ENCODE results near the gene PNLIPRP1.

PNLIPRP1 gene

DNA sequence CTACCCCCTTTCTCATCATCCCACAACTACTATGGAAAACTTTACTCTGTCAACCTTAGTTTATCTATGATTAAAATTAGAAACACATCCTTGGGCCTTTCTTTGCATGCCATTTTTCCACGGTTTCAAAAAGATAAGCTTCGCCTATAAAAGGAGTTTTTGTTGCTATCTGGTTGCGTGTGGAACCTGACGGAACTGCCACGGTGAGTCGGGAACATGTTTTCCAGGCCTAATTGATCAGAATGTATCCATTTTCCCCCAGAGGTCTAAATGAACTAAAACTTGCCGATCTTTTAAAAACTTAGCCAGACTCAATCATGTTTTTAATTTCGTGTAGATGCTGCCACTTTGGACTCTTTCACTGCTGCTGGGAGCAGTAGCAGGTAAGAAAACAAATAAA lies 45.0 kb upstream of the PNLIPRP1 start, which contains the start of gene PNLIP:
Gene PNLIP (plus strand): TSS at position 176 of the 400 bp plus-strand sequence. CDS start 162 bp downstream, at position 338.
- Histone ChIP-seq H3K9ac (ENCODE audit: low read depth, low read length) (no peak within 1 kb of the TSS), H3K9me3 (ENCODE audit: insufficient read depth, low read length, severe bottlenecking) (no peaks in the 10 kb centered on the region), H3K27ac (ENCODE audit: low read length) (no peak within 1 kb of the TSS), H3K27me3 (ENCODE audit: insufficient read depth, low read length, poor library complexity) (no peaks in the 10 kb centered on the region), H3K4me3 (ENCODE audit: low read depth in 1 of 2, low read length in 2 of 2) (no peak within 1 kb of the TSS), H2AFZ (ENCODE audit: low read depth, low read length) (no peak within 1 kb of the TSS), H3K4me2 (ENCODE audit: insufficient read depth, low read length) (no peak within 1 kb of the TSS), H3K79me2 (ENCODE audit: insufficient read depth, low read length) (no peaks in the 10 kb centered on the region), H3K36me3 (ENCODE audit: insufficient read depth, low read length) (no peaks in the 10 kb centered on the region), H4K20me1 (ENCODE audit: insufficient read depth, low read length) (no peaks in the 10 kb centered on the region), H3K4me1 (ENCODE audit: insufficient read depth, low read length) (no peaks in the 10 kb centered on the region)
- DNase-seq (no peak), ATAC-seq (ENCODE audit: insufficient read depth, low read depth) (no peak)
- TF ChIP-seq, protein P1, sequence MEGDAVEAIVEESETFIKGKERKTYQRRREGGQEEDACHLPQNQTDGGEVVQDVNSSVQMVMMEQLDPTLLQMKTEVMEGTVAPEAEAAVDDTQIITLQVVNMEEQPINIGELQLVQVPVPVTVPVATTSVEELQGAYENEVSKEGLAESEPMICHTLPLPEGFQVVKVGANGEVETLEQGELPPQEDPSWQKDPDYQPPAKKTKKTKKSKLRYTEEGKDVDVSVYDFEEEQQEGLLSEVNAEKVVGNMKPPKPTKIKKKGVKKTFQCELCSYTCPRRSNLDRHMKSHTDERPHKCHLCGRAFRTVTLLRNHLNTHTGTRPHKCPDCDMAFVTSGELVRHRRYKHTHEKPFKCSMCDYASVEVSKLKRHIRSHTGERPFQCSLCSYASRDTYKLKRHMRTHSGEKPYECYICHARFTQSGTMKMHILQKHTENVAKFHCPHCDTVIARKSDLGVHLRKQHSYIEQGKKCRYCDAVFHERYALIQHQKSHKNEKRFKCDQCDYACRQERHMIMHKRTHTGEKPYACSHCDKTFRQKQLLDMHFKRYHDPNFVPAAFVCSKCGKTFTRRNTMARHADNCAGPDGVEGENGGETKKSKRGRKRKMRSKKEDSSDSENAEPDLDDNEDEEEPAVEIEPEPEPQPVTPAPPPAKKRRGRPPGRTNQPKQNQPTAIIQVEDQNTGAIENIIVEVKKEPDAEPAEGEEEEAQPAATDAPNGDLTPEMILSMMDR (IDR thresholded peaks at IDR 0.05; ENCODE audit: borderline replicate concordance, extremely low read depth, low read length, poor library complexity, severe bottlenecking): no peak
- no peak for TF ChIP-seq EZH2 (IDR thresholded peaks at IDR 0.05; ENCODE audit: borderline replicate concordance, low read depth, low read length, severe bottlenecking)

DNA sequence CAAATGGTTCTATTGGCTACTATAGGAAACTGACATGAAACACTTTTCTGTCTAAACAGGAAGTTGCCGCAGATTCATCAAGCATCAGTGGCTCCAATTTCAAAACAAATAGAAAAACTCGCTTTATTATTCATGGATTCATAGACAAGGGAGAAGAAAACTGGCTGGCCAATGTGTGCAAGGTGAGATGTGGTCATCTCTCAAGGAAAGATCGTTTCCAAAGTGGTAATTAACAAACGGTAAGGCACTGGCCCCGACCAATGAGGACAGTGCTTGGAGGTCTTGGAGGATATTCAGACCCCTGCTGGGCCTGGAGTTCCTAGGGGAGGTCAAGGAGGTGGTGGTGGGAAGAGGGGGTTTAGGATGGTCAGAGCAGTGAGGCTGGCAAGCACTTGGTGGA lies 42.5 kb upstream of the PNLIPRP1 start:
- H3K9me3 ChIP-seq (ENCODE audit: insufficient read depth, low read length, severe bottlenecking): no peaks in the 10 kb centered on the region
- DNase-seq (no peak), ATAC-seq (ENCODE audit: insufficient read depth, low read depth) (no peak)
- H3K27me3 ChIP-seq (ENCODE audit: insufficient read depth, low read length, poor library complexity): no peaks in the 10 kb centered on the region
- no peak overlapping the region for H3K27ac ChIP-seq (ENCODE audit: low read length)
- TF ChIP-seq, protein P1 (IDR thresholded peaks at IDR 0.05; ENCODE audit: borderline replicate concordance, extremely low read depth, low read length, poor library complexity, severe bottlenecking): no peak
- no peak for TF ChIP-seq EZH2 (IDR thresholded peaks at IDR 0.05; ENCODE audit: borderline replicate concordance, low read depth, low read length, severe bottlenecking)
- H3K4me2 ChIP-seq (ENCODE audit: insufficient read depth, low read length): no peak overlapping the region
- H4K20me1 ChIP-seq (ENCODE audit: insufficient read depth, low read length): no peaks in the 10 kb centered on the region
- no peak overlapping the region for H2AFZ ChIP-seq (ENCODE audit: low read depth, low read length)
- H3K9ac ChIP-seq (ENCODE audit: low read depth, low read length): no peak overlapping the region
- H3K79me2 ChIP-seq (ENCODE audit: insufficient read depth, low read length): no peaks in the 10 kb centered on the region
- no peak overlapping the region for H3K4me3 ChIP-seq (ENCODE audit: low read depth in 1 of 2, low read length in 2 of 2)
- no peaks in the 10 kb centered on the region for H3K4me1 ChIP-seq (ENCODE audit: insufficient read depth, low read length)
- H3K36me3 ChIP-seq (ENCODE audit: insufficient read depth, low read length): no peaks in the 10 kb centered on the region

DNA sequence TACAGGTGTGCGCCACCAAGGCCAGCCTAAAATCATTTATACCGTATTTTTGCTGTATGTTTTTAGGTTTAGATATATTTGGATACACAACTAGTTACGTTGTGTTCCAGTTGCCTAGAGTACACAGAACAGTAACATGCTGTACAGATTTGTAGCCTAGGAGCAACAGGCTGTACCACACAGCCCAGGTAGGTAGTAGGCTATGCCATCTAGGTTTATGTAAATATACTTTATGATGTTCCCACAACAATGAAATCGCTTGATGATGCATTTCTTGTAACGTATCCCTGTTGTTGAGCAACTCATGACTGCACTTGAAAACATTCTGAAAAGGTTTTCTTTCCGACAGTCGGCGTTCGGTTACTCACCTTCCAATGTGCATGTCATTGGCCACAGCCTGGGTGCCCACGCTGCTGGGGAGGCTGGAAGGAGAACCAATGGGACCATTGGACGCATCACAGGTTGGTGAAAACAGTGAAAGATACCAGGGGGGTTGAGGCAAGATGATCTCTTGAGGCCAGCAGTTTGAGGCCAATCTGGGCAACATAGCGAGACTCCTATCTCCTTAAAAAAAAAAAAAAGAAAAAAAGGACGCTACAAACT lies 37.3 kb upstream of the PNLIPRP1 start:
- Histone ChIP-seq H3K9me3 (ENCODE audit: insufficient read depth, low read length, severe bottlenecking) (no peaks in the 10 kb centered on the region), H3K4me3 (ENCODE audit: low read depth in 1 of 2, low read length in 2 of 2) (no peak overlapping the region), H4K20me1 (ENCODE audit: insufficient read depth, low read length) (no peaks in the 10 kb centered on the region), H3K79me2 (ENCODE audit: insufficient read depth, low read length) (no peaks in the 10 kb centered on the region), H3K9ac (ENCODE audit: low read depth, low read length) (no peak overlapping the region), H3K36me3 (ENCODE audit: insufficient read depth, low read length) (no peaks in the 10 kb centered on the region), H3K27ac (ENCODE audit: low read length) (no peak overlapping the region), H2AFZ (ENCODE audit: low read depth, low read length) (no peak overlapping the region), H3K4me1 (ENCODE audit: insufficient read depth, low read length) (no peaks in the 10 kb centered on the region), H3K4me2 (ENCODE audit: insufficient read depth, low read length) (no peak overlapping the region), H3K27me3 (ENCODE audit: insufficient read depth, low read length, poor library complexity) (no peaks in the 10 kb centered on the region)
- ATAC-seq (ENCODE audit: insufficient read depth, low read depth): no peak
- TF ChIP-seq EZH2 (IDR thresholded peaks at IDR 0.05; ENCODE audit: borderline replicate concordance, low read depth, low read length, severe bottlenecking): no peak
- TF ChIP-seq, protein P1 (IDR thresholded peaks at IDR 0.05; ENCODE audit: borderline replicate concordance, extremely low read depth, low read length, poor library complexity, severe bottlenecking): no peak
- DNase-seq: no peak
